K562 (cell line): ENCODE measurements around the gene ZNF516. TPM values are rescaled to one million over a fixed set of nuclear protein-coding genes. Genes with fewer than 3 reads are reported as not detected.

ENCODE experiments used
- ATAC-seq: fragments of 200-7000 bp; cut with Tn5 transposase; 3 replicates; pipeline ENCODE4 v1.9.1; 2020; ENCODE audit warnings: moderate library complexity
- BruUV-seq: library from RNA; stranded (reverse); fragments of 400-500 nt; replicated peaks from 2 replicates; lab custom pipeline; 2021; lab: Mats Ljungman, UMichigan
- CTCF ChIA-PET: fragments of 300-600 bp; formaldehyde crosslinking; extraction: SDS; loops from one replicate; lab custom pipeline; 2021; ENCODE audit warnings: low intra/inter-chr PET ratio; lab: Yijun Ruan, JAX
- POLR2A ChIA-PET: fragments of 300-600, 350-650 bp; sonication (Branson Sonifier 250); formaldehyde crosslinking; extraction: SDS; loops from one replicate; lab custom pipeline; 2021; ENCODE audit warnings: antibody characterized with exemption, inconsistent platforms; lab: Yijun Ruan, JAX
- DNase-seq, 4 experiments: peaks; one replicate each; pipeline versions ENCODE4 v3.0.0 to v3.0.0-alpha.2; 2011 to 2018; ENCODE audit warnings: low spot score in 3 of 4, mixed read lengths in 3 of 4; ENCODE audit errors: extremely low read depth in 1 of 4
- FAIRE-seq: peaks from 2 replicates; lab custom pipeline; 2011; peaks lifted over from hg19 to GRCh38; lab: Jason Lieb, UNC
- H2AFZ ChIP-seq: 2 replicates; pipeline ENCODE4 v1.6.0; 2011; ENCODE audit warnings: low read depth, low read length, control low read depth, inconsistent platforms
- H3K27ac ChIP-seq: fragments of 200-600 bp; 3 replicates; pipeline ENCODE4 v1.8.0; 2011; ENCODE audit warnings: low read depth, mild to moderate bottlenecking, control low read depth, inconsistent platforms, low read length, moderate library complexity, mixed read lengths; ENCODE audit errors: extremely low read depth
- H3K27me3 ChIP-seq, 2 experiments: fragments of 300-600 bp in 1 of 2; 2 replicates in 1 of 2; 3 replicates in 1 of 2; pipeline versions ENCODE4 v1.6.0 to v1.8.0; 2011; ENCODE audit warnings: inconsistent platforms in 2 of 2, low read length in 2 of 2, mild to moderate bottlenecking in 1 of 2, mixed read lengths in 1 of 2, moderate library complexity in 1 of 2; ENCODE audit not compliant: control insufficient read depth in 2 of 2, insufficient read depth in 2 of 2
- H3K36me3 ChIP-seq: fragments of 300-600 bp; 3 replicates; pipeline ENCODE4 v1.8.0; 2011; ENCODE audit warnings: mild to moderate bottlenecking, low read length, inconsistent platforms; ENCODE audit not compliant: control insufficient read depth, insufficient read depth
- H3K4me1 ChIP-seq, 2 experiments: fragments of 200-600 bp in 1 of 2; replicated peaks in 1 of 2; 2 replicates in 1 of 2; 3 replicates in 1 of 2; pipeline versions ENCODE4 v1.5.1 to v1.8.0; 2011; ENCODE audit warnings: inconsistent platforms in 2 of 2, low read length in 2 of 2, mild to moderate bottlenecking in 1 of 2, mixed read lengths in 1 of 2, moderate library complexity in 1 of 2; ENCODE audit not compliant: control insufficient read depth in 2 of 2, insufficient read depth in 2 of 2
- H3K4me2 ChIP-seq: 2 replicates; pipeline ENCODE4 v1.6.1; 2011; ENCODE audit warnings: low read length, control low read depth, inconsistent platforms, mixed read lengths; ENCODE audit not compliant: insufficient read depth
- H3K4me3 ChIP-seq: fragments of 200-600 bp; sonication (generic), shearing (Covaris generic); 2 replicates; pipeline ENCODE4 v1.5.1; 2016; ENCODE audit warnings: control low read depth, inconsistent platforms
- H3K79me2 ChIP-seq: fragments of 200-600 bp; 3 replicates; pipeline ENCODE4 v1.8.0; 2011; ENCODE audit warnings: low read length, inconsistent platforms; ENCODE audit not compliant: control insufficient read depth, insufficient read depth
- H3K9ac ChIP-seq, 2 experiments: 2 replicates each; pipeline versions ENCODE4 v1.6.0 to v1.6.1; 2011; ENCODE audit warnings: low read depth in 2 of 2, low read length in 2 of 2, control low read depth in 1 of 2, inconsistent platforms in 1 of 2, mild to moderate bottlenecking in 1 of 2, mixed read lengths in 1 of 2; ENCODE audit not compliant: insufficient read depth in 1 of 2
- H3K9me1 ChIP-seq: one replicate; pipeline ENCODE4 v1.6.0; 2011; ENCODE audit warnings: inconsistent platforms, mild to moderate bottlenecking, low read length, moderate library complexity; ENCODE audit not compliant: control insufficient read depth, insufficient read depth
- H3K9me3 ChIP-seq: replicated peaks from 2 replicates; pipeline ENCODE4 v1.5.1; 2011; ENCODE audit warnings: low read depth, low read length, inconsistent platforms; ENCODE audit not compliant: control insufficient read depth, insufficient read depth
- H4K20me1 ChIP-seq: replicated peaks from 2 replicates; pipeline ENCODE4 v1.6.1; 2011; ENCODE audit warnings: low read length, inconsistent platforms, mixed read lengths; ENCODE audit not compliant: control insufficient read depth, insufficient read depth
- ATF3 ChIP-seq, 2 experiments: fragments of 450-650 bp in 1 of 2; sonication (generic) in 1 of 2; formaldehyde crosslinking in 1 of 2; IDR thresholded peaks in 1 of 2; conservative IDR thresholded peaks in 1 of 2; 2 replicates each; pipeline versions ENCODE4 v1.6.1 to v1.8.1; 2016 to 2023; ENCODE audit warnings: mild to moderate bottlenecking in 2 of 2, moderate library complexity in 2 of 2, inconsistent platforms in 1 of 2, missing genetic modification reagents in 1 of 2
- CEBPG ChIP-seq, 3 experiments: fragments of 200-800 bp in 1 of 3; sonication (Bioruptor generic) in 1 of 3; sonication (generic) in 1 of 3; formaldehyde crosslinking in 1 of 3; IDR thresholded peaks in 2 of 3; conservative IDR thresholded peaks in 1 of 3; 2 replicates each; pipeline versions ENCODE4 v1.6.1 to v1.8.0; 2016 to 2022; ENCODE audit warnings: missing compliant biosample characterization in 2 of 3, missing genetic modification characterization in 2 of 3, mild to moderate bottlenecking in 1 of 3, missing genetic modification reagents in 1 of 3
- COPS2 ChIP-seq: fragments of 450-650 bp; conservative IDR thresholded peaks from 2 replicates; pipeline ENCODE4 v1.6.1; 2016; ENCODE audit warnings: mild to moderate bottlenecking, moderate library complexity
- GTF3C2 ChIP-seq: IDR thresholded peaks from 3 replicates; pipeline ENCODE4 v1.6.1; 2011; ENCODE audit warnings: borderline replicate concordance, mild to moderate bottlenecking, moderate library complexity; ENCODE audit not compliant: insufficient read length; ENCODE audit errors: extremely low read depth
- HNRNPH1 ChIP-seq: fragments of 200-400 bp; formaldehyde crosslinking; optimal IDR thresholded peaks from 2 replicates; pipeline ENCODE3; 2017; ENCODE audit warnings: low read depth, mild to moderate bottlenecking, low read length, moderate library complexity
- RFX7 ChIP-seq: fragments of 250-450 bp; sonication (Bioruptor Pico); IDR thresholded peaks from 2 replicates; pipeline ENCODE4 v1.5.1; 2021; ENCODE audit warnings: mild to moderate bottlenecking
- RHOXF2B ChIP-seq: fragments of 250-450 bp; sonication (Bioruptor Pico); conservative IDR thresholded peaks from 2 replicates; pipeline ENCODE4 v1.5.1; 2021
- SIRT6 ChIP-seq: IDR thresholded peaks from one replicate; pipeline ENCODE4 v1.6.1; 2012; ENCODE audit warnings: low read depth, mild to moderate bottlenecking, control low read depth, inconsistent platforms, low read length, moderate library complexity
- ZNF143 ChIP-seq: sonication (generic); formaldehyde crosslinking; IDR thresholded peaks from 2 replicates; pipeline ENCODE4 v1.9.0; 2022; ENCODE audit warnings: mild to moderate bottlenecking, missing genetic modification reagents
- ZNF324 ChIP-seq: fragments of 250-450 bp; sonication (Bioruptor Pico); IDR thresholded peaks from 2 replicates; pipeline ENCODE4 v1.4.0; 2020; ENCODE audit warnings: mild to moderate bottlenecking
- ZNF518B ChIP-seq: fragments of 250-450 bp; sonication (Bioruptor Pico); IDR thresholded peaks from 2 replicates; pipeline ENCODE4 v1.5.0; 2021; ENCODE audit warnings: mild to moderate bottlenecking, moderate library complexity
- ZNF740 ChIP-seq, 3 experiments: fragments of 200-800 bp in 1 of 3; sonication (Bioruptor generic) in 1 of 3; sonication (generic) in 1 of 3; formaldehyde crosslinking in 1 of 3; IDR thresholded peaks; 2 replicates each; pipeline versions ENCODE4 v1.6.1 to v1.8.0; 2016 to 2022; ENCODE audit warnings: mild to moderate bottlenecking in 2 of 3, missing compliant biosample characterization in 2 of 3, missing genetic modification characterization in 2 of 3, missing genetic modification reagents in 1 of 3
- ZNF766 ChIP-seq: fragments of 200-800 bp; sonication (Bioruptor generic); conservative IDR thresholded peaks from 2 replicates; pipeline ENCODE4 v1.6.1; 2016; ENCODE audit warnings: missing genetic modification characterization, missing compliant biosample characterization
- WGBS: fragments of 100-300 bp; shearing (Covaris generic); methylation state at CpG from one replicate; pipeline ENCODE4 v1.1.6; 2016; ENCODE audit warnings: low coverage, mixed read lengths; ENCODE audit not compliant: insufficient coverage; ENCODE audit errors: missing lambda C conversion rate; 5-methylcytosine and 5-hydroxymethylcytosine counted together
- in situ Hi-C: fragments of 300-500 bp; cut with MboI; formaldehyde crosslinking; loops from 4 replicates; pipeline ENCODE4 v1.15.0; 2018; ENCODE audit warnings: inconsistent platforms, mixed read lengths
- intact Hi-C: fragments of 100-400 bp; cut with micrococcal nuclease; formaldehyde crosslinking; loops from 2 replicates; pipeline ENCODE4 v1.14.2; 2022
- polyA plus RNA-seq, 8 experiments: library from polyadenylated mRNA; depleted of rRNA in 4 of 8; stranded (reverse) in 5 of 8; unstranded in 3 of 8; fragments of >200 nt; fragmentation: Nextera tagmentation in 2 of 8; fragmentation: Illumina TruSeq in 1 of 8; extraction: Ambion mirVana in 2 of 8; extraction: Trizol in 1 of 8; gene quantifications; 2 replicates each; pipeline versions ENCODE4 v1.2.1 to v1.2.3, GENCODE V29; 2011 to 2014; ENCODE audit warnings: inconsistent platforms in 1 of 8, missing spikeins in 1 of 8
- total RNA-seq, 7 experiments: library from RNA; depleted of rRNA in 6 of 7; stranded (reverse); fragments of >200 nt in 6 of 7; fragmentation: Illumina TruSeq in 2 of 7; extraction: Trizol in 2 of 7; gene quantifications; 2 replicates each; pipeline versions ENCODE4 v1.2.1 to v1.2.3, GENCODE V29; 2011 to 2021; ENCODE audit warnings: low replicate concordance in 1 of 7

ZNF516 gene
- total and polyA plus RNA-seq, 9 of the 15 experiments (the other 6 are each of a cell fraction or from before 2014, with no cell fraction given): 0.04 to 0.20 (median 0.08) TPM; not detected in 3

GRCh38 chr18:76410033-76410432 is 85.0 kb downstream of the ZNF516 start:
- H2AFZ ChIP-seq: no peak overlapping the region
- no peaks in the 10 kb centered on the region for H3K4me1 ChIP-seq
- no peaks in the 10 kb centered on the region for H3K9me1 ChIP-seq
- ChIA-PET POLR2A (no interaction called here), CTCF (no interaction called here)
- intact Hi-C loops (no loop called here), in situ Hi-C loops (no loop called here)
- DNase-seq (no peak), ATAC-seq (no peak), FAIRE-seq (no peak)
- no peak overlapping the region for H3K27ac ChIP-seq
- no peak overlapping the region for H3K4me2 ChIP-seq
- H4K20me1 ChIP-seq: no peaks in the 10 kb centered on the region
- WGBS: 0% methylated on average over 5 of the region's 5 CpGs
- no peaks in the 10 kb centered on the region for H3K36me3 ChIP-seq
- H3K9ac ChIP-seq: no peak overlapping the region
- no peaks in the 10 kb centered on the region for H3K9me3 ChIP-seq
- peaks cover 0 to 16% of the 10 kb centered on the region in 2 experiments; a peak in 1 of 5 replicates for H3K27me3 ChIP-seq
- no peak overlapping the region for H3K4me3 ChIP-seq
- BruUV-seq: no TSS peak
- H3K79me2 ChIP-seq: no peaks in the 10 kb centered on the region
- TF ChIP-seq SIRT6 (no peak), COPS2 (no peak), RHOXF2B (no peak), GTF3C2 (no peak), ZNF518B (CRISPR knock-in tag) (no peak), RFX7 (CRISPR knock-in tag) (no peak), ZNF143 (no peak), CEBPG (CRISPR knock-in tag; IDR thresholded peaks at IDR 0.05) (no peak), CEBPG (tag; conservative IDR thresholded peaks at IDR 0.05 in 1 of 2, IDR thresholded peaks at IDR 0.05 in 1 of 2) (no peak), HNRNPH1 (no peak), ATF3 (IDR thresholded peaks at IDR 0.05) (no peak), ATF3 (CRISPR knock-in tag; conservative IDR thresholded peaks at IDR 0.05) (no peak), ZNF740 (CRISPR knock-in tag; IDR thresholded peaks at IDR 0.05) (no peak), ZNF740 (tag; IDR thresholded peaks at IDR 0.05) (no peak), ZNF766 (CRISPR knock-in tag) (no peak), ZNF324 (CRISPR knock-in tag) (no peak)
